ENCODE data around the gene PSEN1.

PSEN1 gene

DNA sequence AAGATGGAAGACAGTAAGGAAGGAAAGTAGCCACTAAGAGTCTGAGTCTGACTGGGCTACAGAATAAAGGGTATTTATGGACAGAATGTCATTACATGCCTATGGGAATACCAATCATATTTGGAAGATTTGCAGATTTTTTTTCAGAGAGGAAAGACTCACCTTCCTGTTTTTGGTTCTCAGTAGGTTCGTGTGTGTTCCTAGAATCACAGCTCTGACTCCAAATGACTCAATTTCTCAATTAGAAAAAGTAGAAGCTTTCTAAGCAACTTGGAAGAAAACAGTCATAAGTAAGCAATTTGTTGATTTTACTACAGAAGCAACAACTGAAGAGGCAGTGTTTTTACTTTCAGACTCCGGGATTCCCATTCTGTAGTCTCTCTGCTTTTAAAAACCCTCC, 85.6 kb downstream of the PSEN1 start:
- DNase-seq (ENCODE audit: insufficient read length, low spot score), result no peak
- FAIRE-seq, result no peak
- no peak for TF ChIP-seq PAX5 (IDR thresholded peaks at IDR 0.05; ENCODE audit: insufficient read depth, low read length, severe bottlenecking)
- no peak for TF ChIP-seq SPI1 (IDR thresholded peaks at IDR 0.05; ENCODE audit: low read depth, low read length)
- no peak for TF ChIP-seq POLR2A (IDR thresholded peaks at IDR 0.05; ENCODE audit: low read depth, low read length)
- TF ChIP-seq POU2F2 (IDR thresholded peaks at IDR 0.05; ENCODE audit: low read depth, low read length), result no peak
- no peak for TF ChIP-seq TAF1 (IDR thresholded peaks at IDR 0.05; ENCODE audit: low read depth, low read length)
- TF ChIP-seq POLR2AphosphoS5 (IDR thresholded peaks at IDR 0.05; ENCODE audit: low read depth, low read length), result no peak

DNA sequence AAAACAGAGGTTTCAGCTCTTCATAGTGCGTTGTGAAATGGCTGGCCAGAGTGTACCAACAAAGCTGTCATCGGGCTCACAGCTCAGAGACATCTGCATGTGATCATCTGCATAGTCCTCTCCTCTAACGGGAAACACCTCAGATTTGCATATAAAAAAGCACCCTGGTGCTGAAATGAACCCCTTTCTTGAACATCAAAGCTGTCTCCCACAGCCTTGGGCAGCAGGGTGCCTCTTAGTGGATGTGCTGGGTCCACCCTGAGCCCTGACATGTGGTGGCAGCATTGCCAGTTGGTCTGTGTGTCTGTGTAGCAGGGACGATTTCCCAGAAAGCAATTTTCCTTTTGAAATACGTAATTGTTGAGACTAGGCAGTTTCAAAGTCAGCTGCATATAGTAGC, 86.7 kb downstream of the PSEN1 start:
- FAIRE-seq (peak; percentile 79), DNase-seq (ENCODE audit: insufficient read length, low spot score) (no peak)
- TF ChIP-seq POLR2AphosphoS5 (IDR thresholded peaks at IDR 0.05; ENCODE audit: low read depth, low read length), result 0 out of 2 replicates have a peak, but pooled peaks have one; percentile 47
- no peak for TF ChIP-seq SPI1 (IDR thresholded peaks at IDR 0.05; ENCODE audit: low read depth, low read length)
- TF ChIP-seq POU2F2 (IDR thresholded peaks at IDR 0.05; ENCODE audit: low read depth, low read length), result peak; percentile 98

DNA sequence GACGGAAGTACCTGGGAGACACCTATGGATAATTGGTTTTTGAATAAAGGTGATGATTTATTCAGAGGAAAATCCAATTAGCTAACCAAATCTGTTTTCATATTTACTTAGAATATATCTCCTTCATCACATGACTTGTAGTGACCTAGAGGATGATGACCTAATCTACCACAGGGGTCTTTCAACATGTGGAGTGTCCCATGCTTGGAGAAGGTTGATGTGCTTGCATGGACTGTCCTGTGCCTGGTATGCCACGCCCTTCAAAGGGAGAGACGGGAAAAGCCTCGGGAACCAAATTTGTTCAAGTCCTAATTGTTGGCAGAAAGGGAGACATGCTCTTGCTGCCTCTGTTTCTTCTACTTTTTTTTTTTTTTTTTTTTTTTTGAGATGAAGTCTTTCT, 89.2 kb downstream of the PSEN1 start:
- DNase-seq (ENCODE audit: insufficient read length, low spot score), result no peak
- FAIRE-seq, result no peak
- no peak for TF ChIP-seq POU2F2 (IDR thresholded peaks at IDR 0.05; ENCODE audit: low read depth, low read length)
- no peak for TF ChIP-seq POLR2AphosphoS5 (IDR thresholded peaks at IDR 0.05; ENCODE audit: low read depth, low read length)
- TF ChIP-seq SPI1 (IDR thresholded peaks at IDR 0.05; ENCODE audit: low read depth, low read length), result no peak

DNA sequence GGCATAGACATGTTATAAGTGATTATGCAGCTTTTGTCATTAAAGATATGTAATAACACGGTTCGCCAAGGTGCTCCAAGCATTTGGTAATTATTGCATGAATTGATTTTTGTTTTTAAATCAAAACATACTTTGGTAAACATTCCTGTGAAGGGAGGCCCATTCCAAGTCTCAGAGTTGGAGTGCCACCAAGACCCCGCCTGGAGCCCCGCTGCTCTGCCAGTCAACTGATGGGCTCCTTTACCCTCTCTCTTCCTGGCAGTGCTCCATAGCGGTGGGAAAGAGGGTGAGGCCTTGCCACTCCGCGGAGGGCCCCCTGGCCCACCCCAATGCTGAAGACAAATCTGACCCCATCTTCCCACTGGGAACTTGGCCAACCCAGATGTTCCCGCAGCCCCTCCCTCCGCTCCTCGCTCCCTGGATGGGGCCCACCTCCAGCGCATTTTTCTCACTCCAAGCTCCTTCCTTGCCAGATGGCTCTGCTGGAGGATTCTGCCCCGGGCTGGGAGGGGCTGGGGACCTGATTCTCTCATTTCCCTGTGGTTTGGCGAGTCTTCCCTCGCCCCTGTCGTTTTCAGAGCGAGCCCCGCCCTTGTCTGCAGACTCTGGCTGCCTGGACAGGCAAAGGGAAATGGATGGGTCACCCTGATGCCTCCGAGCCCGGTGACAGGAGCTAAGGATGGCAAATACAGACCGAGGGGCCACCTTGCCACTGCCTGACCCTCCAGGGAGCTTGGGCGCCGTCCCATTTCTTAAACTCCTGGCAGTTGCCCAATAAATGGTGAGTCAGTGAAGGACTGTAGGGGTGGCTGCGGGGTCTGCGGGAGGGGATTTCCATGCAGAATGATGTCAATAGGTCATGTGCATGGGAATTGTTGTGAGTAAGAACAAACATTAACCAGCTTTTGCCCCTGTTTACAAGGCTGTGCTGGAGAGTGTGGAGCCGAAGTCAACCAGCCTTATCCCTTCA, 91.8 kb downstream of the PSEN1 start:
- FAIRE-seq (no peak), DNase-seq (ENCODE audit: insufficient read length, low spot score) (no peak)
- TF ChIP-seq PAX5 (IDR thresholded peaks at IDR 0.05; ENCODE audit: insufficient read depth, low read length, severe bottlenecking) (no peak), POU2F2 (IDR thresholded peaks at IDR 0.05; ENCODE audit: low read depth, low read length) (no peak), POLR2A (IDR thresholded peaks at IDR 0.05; ENCODE audit: low read depth, low read length) (no peak), TAF1 (IDR thresholded peaks at IDR 0.05; ENCODE audit: low read depth, low read length) (no peak), POLR2AphosphoS5 (IDR thresholded peaks at IDR 0.05; ENCODE audit: low read depth, low read length) (no peak), SPI1 (IDR thresholded peaks at IDR 0.05; ENCODE audit: low read depth, low read length) (no peak)

DNA sequence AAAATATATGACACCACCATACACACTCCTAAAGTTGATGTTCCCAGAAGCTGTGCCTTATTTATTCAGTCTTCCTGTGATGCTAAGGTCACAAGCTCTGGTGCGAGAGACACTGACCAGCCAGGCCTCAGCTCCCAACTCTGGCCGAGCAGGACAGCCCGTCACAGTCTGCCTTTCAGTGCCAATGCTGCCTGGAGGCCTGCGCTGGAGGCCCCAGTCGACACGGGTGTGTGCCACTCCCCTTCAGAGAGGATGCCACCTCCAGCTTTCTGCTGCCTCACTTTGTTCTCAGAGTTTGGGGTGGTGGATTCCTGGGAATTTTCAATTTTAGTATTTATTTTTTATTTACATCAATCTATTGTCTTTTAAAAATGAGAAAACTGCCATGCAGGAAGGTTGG, 93.7 kb downstream of the PSEN1 start:
- DNase-seq (ENCODE audit: insufficient read length, low spot score) (no peak), FAIRE-seq (no peak)
- TF ChIP-seq SPI1 (IDR thresholded peaks at IDR 0.05; ENCODE audit: low read depth, low read length), result no peak
- no peak for TF ChIP-seq TAF1 (IDR thresholded peaks at IDR 0.05; ENCODE audit: low read depth, low read length)
- TF ChIP-seq POU2F2 (IDR thresholded peaks at IDR 0.05; ENCODE audit: low read depth, low read length), result no peak
- TF ChIP-seq PAX5 (IDR thresholded peaks at IDR 0.05; ENCODE audit: insufficient read depth, low read length, severe bottlenecking), result no peak
- TF ChIP-seq POLR2AphosphoS5 (IDR thresholded peaks at IDR 0.05; ENCODE audit: low read depth, low read length), result no peak
- TF ChIP-seq POLR2A (IDR thresholded peaks at IDR 0.05; ENCODE audit: low read depth, low read length), result no peak

DNA sequence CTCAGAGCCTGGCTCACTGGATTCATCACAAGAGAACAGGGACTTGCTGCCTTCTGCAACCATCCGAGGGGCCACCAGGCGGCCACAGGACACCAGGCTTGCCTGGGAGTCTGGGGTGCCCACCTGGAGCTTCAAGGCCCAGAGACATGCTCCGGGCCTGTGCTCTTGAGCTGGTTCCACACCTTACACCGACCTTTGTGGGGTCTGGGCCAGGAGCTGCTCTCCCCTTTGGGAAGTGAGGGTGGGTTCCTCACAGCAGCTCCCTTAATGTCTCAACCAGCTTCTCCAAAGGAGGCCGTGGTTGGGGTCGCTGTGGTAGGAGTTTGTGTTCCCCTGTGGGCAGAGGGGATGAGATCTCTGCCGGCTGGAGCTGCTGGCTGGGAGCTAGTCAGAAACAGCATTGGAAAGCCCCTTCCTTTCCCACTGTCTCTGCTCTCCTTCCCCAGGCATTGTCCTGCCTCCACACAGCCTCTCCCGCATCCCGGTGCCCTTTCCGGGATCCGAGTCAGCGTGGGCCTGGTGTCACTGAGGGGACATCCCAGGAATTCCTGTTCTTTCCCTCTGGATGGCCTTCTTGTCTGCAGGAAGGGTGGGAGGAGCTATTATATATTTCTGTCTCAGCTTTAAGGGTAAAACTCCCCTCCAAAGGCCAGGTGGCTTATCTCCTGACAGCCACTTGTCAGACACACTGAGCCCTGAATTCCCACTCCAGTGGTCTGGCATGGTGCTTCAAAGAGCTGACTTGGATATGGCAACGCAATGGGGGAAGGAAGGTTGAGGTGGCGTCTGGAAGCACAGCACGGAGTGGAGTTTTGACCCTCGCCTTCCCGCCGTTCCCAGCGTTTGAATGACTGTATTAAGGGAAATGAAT, 95.9 kb downstream of the PSEN1 start:
- TF ChIP-seq POLR2A (IDR thresholded peaks at IDR 0.05; ENCODE audit: low read depth, low read length) (no peak), SPI1 (IDR thresholded peaks at IDR 0.05; ENCODE audit: low read depth, low read length) (no peak), PAX5 (IDR thresholded peaks at IDR 0.05; ENCODE audit: insufficient read depth, low read length, severe bottlenecking) (no peak), POLR2AphosphoS5 (IDR thresholded peaks at IDR 0.05; ENCODE audit: low read depth, low read length) (no peak), POU2F2 (IDR thresholded peaks at IDR 0.05; ENCODE audit: low read depth, low read length) (no peak), TAF1 (IDR thresholded peaks at IDR 0.05; ENCODE audit: low read depth, low read length) (no peak)
- FAIRE-seq (no peak), DNase-seq (ENCODE audit: insufficient read length, low spot score) (no peak)

DNA sequence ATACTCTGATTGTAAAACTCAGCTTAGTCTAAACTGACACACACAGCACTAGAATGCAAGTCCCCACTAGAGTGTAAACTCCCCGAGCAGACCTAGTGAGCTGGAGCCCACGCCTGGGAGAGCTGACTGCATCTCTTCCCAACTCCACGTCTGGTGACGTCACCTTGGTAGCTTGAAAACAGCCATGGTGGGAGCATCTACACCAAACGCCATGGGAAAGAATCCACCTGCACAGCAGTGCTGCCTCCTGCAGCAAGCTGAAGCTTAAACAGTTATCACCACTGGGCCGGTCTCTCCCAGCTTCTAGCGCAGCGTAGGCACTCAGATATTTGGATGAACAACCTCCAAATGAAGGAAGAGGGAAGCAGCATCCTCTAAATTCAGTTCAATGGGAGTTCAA, 96.7 kb downstream of the PSEN1 start:
- no peak for DNase-seq (ENCODE audit: insufficient read length, low spot score)
- TF ChIP-seq POLR2A (IDR thresholded peaks at IDR 0.05; ENCODE audit: low read depth, low read length), result no peak
- no peak for TF ChIP-seq PAX5 (IDR thresholded peaks at IDR 0.05; ENCODE audit: insufficient read depth, low read length, severe bottlenecking)
- no peak for TF ChIP-seq TAF1 (IDR thresholded peaks at IDR 0.05; ENCODE audit: low read depth, low read length)
- TF ChIP-seq POLR2AphosphoS5 (IDR thresholded peaks at IDR 0.05; ENCODE audit: low read depth, low read length), result no peak
- TF ChIP-seq SPI1 (IDR thresholded peaks at IDR 0.05; ENCODE audit: low read depth, low read length), result no peak
- no peak for TF ChIP-seq POU2F2 (IDR thresholded peaks at IDR 0.05; ENCODE audit: low read depth, low read length)
- FAIRE-seq, result no peak

DNA sequence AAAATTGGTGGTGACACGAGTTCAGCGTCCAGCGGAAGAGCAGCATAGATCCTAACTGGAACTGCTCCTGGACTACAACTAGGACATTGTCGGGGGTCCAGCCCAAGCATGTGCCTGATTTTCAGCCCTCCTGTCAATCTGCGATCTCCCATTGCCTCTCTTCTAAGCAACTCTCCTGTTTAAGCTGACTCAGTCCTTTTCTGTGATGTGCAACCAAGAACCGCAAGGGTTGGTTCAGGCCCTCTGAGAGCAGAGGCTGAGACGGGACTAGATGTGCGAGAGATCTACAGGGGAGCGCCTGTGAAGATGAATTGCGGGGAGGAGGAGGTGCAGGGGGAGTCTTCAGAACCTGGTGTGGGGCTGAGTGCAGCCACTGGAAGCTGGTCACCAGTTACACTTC, 97.3 kb downstream of the PSEN1 start:
- TF ChIP-seq TAF1 (IDR thresholded peaks at IDR 0.05; ENCODE audit: low read depth, low read length) (no peak), PAX5 (IDR thresholded peaks at IDR 0.05; ENCODE audit: insufficient read depth, low read length, severe bottlenecking) (no peak), POLR2AphosphoS5 (IDR thresholded peaks at IDR 0.05; ENCODE audit: low read depth, low read length) (no peak), SPI1 (IDR thresholded peaks at IDR 0.05; ENCODE audit: low read depth, low read length) (no peak), POU2F2 (IDR thresholded peaks at IDR 0.05; ENCODE audit: low read depth, low read length) (no peak), POLR2A (IDR thresholded peaks at IDR 0.05; ENCODE audit: low read depth, low read length) (no peak)
- FAIRE-seq (no peak), DNase-seq (ENCODE audit: insufficient read length, low spot score) (no peak)

DNA sequence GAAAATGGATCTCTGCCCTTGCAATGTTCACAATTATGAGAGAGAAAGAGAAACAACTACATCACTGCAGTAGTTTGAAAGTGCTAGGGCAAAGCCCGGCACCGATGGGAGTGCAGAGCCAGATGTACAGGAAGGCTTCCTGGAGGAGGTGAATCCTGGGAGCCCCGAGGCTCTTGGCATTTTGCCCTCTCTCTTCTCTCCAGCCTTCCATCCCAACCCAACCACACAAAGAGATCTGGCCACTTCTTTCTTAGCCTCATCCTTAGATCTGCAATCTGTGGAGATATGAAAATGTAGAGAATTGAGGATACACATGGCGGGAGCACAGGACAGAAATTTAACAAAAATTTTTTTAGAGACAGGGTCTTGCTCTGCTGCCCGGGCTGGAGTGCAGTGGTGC, 97.7 kb downstream of the PSEN1 start:
- DNase-seq (ENCODE audit: insufficient read length, low spot score), result no peak
- no peak for FAIRE-seq
- TF ChIP-seq POLR2A (IDR thresholded peaks at IDR 0.05; ENCODE audit: low read depth, low read length), result no peak
- TF ChIP-seq POLR2AphosphoS5 (IDR thresholded peaks at IDR 0.05; ENCODE audit: low read depth, low read length), result no peak
- TF ChIP-seq POU2F2 (IDR thresholded peaks at IDR 0.05; ENCODE audit: low read depth, low read length), result no peak
- no peak for TF ChIP-seq TAF1 (IDR thresholded peaks at IDR 0.05; ENCODE audit: low read depth, low read length)
- no peak for TF ChIP-seq PAX5 (IDR thresholded peaks at IDR 0.05; ENCODE audit: insufficient read depth, low read length, severe bottlenecking)
- TF ChIP-seq SPI1 (IDR thresholded peaks at IDR 0.05; ENCODE audit: low read depth, low read length), result no peak

Measured in GM12891 (cell line).